KOPT-K1 (cell line): ENCODE measurements around the gene ABCC1.
"Not testable (repeated sequence)": the region's sequence is repeated elsewhere in the genome, so short reads cannot be mapped to it uniquely, and the experiment has no call there.

ENCODE experiments used
- H3K27ac ChIP-seq: fragments of 200-600 bp; sonication (generic); 2 replicates; pipeline ENCODE4 v1.5.1; 2016; ENCODE audit warnings: antibody characterized with exemption, mild to moderate bottlenecking, low read depth, low read length; ENCODE audit not compliant: poor library complexity, severe bottlenecking
- H3K36me3 ChIP-seq: fragments of 200-600 bp; sonication (generic); 2 replicates; pipeline ENCODE4 v1.5.1; 2017; ENCODE audit warnings: antibody characterized with exemption, mild to moderate bottlenecking, low read length, moderate library complexity; ENCODE audit not compliant: insufficient read depth
- H3K9me3 ChIP-seq: fragments of 200-600 bp; sonication (generic); 2 replicates; pipeline ENCODE4 v1.5.1; 2017; ENCODE audit warnings: antibody characterized with exemption, low read length, mild to moderate bottlenecking; ENCODE audit not compliant: insufficient read depth, poor library complexity, severe bottlenecking

ABCC1 gene

DNA sequence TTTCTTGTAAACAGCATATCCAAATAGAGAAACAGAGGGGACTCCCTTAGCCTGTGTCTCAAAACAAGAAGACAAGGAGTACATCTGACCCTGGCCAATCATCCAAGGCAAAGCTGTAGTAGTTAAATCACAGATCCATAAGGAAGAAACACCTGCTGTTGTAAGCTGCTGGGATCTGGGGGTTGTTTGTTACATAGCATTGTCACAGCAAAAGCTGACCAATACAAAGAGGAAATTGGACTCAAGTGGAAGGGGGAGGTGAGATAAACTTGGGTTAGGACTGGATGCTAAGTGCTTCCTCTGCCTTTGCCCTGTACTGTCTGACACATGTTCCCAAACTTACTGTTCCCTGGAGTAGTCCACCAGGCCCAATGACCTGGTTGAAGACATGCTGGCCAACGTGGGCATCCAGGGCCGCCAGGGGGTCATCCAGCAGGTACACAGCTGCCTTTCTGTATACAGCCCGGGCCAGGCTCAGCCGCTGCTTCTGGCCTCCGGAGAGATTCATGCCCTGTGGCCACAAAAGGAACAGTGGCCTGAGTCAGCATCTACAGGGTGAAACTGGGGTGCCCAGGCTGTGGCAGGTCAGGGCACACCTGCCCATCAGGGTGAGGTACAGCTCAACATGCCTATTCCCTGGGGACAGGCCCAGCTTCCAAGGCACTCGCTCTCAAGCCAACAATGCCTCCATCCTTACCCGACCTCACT is 229.2 kb downstream of the ABCC1 start:
- Histone ChIP-seq H3K27ac (no peak overlapping the region), H3K36me3 (no peaks in the 10 kb centered on the region), H3K9me3 (peaks cover 5% of the 10 kb centered on the region)

DNA sequence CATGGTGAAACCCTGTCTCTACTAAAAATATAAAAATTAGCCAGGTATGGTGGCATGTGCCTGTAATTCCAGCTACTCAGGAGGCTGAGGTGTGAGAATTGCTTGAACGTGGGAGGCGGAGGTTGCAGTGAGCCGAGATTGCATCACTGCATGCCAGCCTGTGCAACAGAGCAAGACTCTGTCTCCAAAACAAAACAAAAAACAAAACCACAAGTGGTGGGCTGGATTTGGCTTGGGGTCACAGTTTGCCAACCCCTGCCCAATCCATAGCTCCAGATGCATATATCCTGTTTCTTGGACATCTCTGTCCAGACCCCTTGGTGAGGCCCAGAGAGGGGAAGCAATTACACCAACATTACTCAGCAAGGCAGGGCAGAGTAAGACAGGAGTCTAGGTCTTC is 232.3 kb downstream of the ABCC1 start:
- not testable (repeated sequence) for H3K27ac ChIP-seq, H3K9me3 ChIP-seq, H3K36me3 ChIP-seq

DNA sequence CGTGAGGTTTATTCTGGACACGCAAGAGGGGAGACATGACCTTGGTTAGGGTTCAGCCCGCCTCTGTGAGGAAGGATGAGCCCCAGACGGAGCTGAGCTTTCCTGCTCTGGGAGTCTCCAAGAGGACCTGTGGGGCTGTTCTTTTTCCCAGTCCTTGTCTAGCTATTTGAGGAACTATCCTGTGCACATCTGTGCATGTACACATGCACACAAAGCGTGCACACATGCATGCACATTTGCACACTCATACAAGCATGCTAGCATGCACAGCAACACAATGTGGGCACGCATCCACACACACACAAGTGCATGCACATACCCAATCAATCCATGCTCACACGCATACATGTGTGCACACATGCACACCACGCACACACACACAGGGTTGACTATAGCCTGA is 233.5 kb downstream of the ABCC1 start:
- H3K9me3 ChIP-seq = no peaks in the 10 kb centered on the region
- H3K36me3 ChIP-seq = no peaks in the 10 kb centered on the region
- H3K27ac ChIP-seq = no peak overlapping the region

GRCh38 chr16:16183562-16183961 is 234.1 kb downstream of the ABCC1 start:
- Histone ChIP-seq H3K36me3 (no peaks in the 10 kb centered on the region), H3K9me3 (no peaks in the 10 kb centered on the region), H3K27ac (no peak overlapping the region)

DNA sequence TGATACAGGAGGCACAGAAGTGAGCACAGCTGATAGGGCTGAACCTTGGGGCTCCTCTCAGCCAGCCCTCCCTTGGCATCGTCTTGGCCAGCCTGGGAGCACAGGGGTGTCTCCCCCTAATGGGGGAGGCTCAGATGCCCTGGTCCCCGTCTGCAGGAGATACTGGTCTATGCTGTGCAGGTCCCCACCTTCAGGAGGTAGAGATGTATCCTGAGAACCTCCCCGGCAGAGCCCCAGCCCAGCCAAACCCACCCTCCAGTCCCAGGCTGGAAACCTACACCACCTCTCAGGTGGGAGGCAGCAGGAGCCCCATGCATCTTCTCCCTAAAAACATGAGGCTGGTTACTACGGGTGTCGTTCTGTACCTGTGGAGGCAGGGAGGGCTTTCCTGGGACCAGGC is 235.2 kb downstream of the ABCC1 start:
- Histone ChIP-seq H3K9me3 (no peaks in the 10 kb centered on the region), H3K36me3 (no peaks in the 10 kb centered on the region), H3K27ac (no peak overlapping the region)

DNA sequence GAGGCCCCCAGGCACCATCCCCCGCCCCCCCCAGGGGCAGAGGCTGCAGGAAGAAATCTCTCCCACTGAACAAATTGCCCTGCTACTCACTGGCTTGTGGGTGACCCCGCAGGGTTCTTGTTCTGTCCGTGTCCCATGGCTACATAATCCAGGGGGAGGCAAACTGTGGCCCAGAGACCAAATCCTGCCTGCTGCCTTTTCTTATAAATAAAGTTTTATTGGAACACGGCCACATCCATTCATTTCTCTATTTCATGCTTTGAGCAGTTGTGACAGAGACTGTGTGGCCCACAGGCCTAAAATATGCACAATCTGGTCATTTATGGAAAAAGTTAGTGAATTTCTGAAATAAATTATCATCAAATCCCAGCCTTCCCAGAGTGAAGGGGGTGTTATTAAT is 235.7 kb downstream of the ABCC1 start:
- Histone ChIP-seq H3K9me3 (no peaks in the 10 kb centered on the region), H3K36me3 (no peaks in the 10 kb centered on the region), H3K27ac (no peak overlapping the region)

DNA sequence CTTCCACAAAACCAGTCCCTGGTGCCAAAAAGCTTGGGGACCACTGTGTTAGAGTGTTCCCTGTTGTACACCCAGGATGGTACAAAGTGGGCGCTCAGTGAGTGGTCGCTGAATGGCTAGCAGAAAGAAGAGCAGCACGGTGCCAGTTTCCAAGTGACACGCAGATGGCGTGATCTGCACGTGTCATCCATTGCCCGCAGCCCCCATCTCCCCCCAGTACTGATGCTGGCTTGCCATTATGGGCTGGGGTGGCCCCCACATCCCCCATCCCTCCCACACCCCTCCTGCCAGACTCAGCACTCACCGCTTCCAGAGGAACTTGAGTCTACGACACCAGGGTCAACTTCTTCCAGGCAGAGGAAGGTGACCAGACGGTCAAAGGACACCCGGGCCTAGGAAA is 237.4 kb downstream of the ABCC1 start:
- Histone ChIP-seq H3K36me3 (no peaks in the 10 kb centered on the region), H3K27ac (no peak overlapping the region), H3K9me3 (no peaks in the 10 kb centered on the region)

- Histone ChIP-seq H3K9me3 (no peaks in the 10 kb centered on the region), H3K36me3 (no peaks in the 10 kb centered on the region), H3K27ac (no peak overlapping the region)
These were observed 239.4 kb downstream of the ABCC1 start for GRCh38 chr16:16188827-16189226.

GRCh38 chr16:16189842-16190241 is 240.4 kb downstream of the ABCC1 start:
- no peaks in the 10 kb centered on the region for H3K9me3 ChIP-seq
- no peak overlapping the region for H3K27ac ChIP-seq
- no peaks in the 10 kb centered on the region for H3K36me3 ChIP-seq

DNA sequence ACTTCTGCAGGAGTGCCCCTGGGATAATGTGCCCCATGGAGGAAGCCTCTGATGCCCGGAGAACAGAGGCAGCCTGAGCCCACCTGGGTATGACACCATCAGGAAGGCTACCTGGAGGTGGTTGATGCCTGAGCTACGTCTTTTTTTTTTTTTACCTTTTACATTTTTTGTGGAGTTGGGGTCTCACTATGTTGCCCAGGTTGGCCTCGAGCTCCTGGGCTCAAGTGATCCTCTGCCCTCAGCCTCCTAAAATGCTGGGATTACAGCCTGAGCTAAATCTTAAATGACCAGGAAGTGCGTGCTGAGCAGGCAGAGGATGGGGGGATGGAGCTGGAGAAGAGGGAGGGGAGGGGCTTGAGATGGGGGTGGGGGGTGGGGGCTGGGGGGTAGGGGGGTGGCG is 241.1 kb downstream of the ABCC1 start:
- Histone ChIP-seq H3K36me3 (no peaks in the 10 kb centered on the region), H3K27ac (no peak overlapping the region), H3K9me3 (no peaks in the 10 kb centered on the region)

DNA sequence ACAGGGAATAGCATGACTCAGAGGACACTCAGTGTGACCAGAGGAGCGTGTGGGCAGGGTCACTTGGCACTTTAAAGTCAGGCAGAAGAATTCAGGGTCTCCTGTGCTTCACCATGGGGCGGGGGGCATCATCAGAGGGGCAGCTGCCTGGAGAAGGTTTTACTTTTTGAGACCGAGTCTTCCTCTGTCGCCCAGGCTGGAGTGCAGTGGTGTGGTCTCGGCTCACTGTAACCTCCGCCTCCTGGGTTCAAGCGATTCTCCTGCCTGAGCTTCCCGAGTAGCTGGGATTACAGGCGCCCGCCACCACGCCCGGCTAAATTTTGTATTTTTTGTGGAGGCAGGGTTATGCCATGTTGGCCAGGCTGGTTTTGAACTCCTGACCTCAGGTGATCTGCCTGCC is 241.6 kb downstream of the ABCC1 start:
- not testable (repeated sequence) for H3K9me3 ChIP-seq, H3K36me3 ChIP-seq, H3K27ac ChIP-seq

DNA sequence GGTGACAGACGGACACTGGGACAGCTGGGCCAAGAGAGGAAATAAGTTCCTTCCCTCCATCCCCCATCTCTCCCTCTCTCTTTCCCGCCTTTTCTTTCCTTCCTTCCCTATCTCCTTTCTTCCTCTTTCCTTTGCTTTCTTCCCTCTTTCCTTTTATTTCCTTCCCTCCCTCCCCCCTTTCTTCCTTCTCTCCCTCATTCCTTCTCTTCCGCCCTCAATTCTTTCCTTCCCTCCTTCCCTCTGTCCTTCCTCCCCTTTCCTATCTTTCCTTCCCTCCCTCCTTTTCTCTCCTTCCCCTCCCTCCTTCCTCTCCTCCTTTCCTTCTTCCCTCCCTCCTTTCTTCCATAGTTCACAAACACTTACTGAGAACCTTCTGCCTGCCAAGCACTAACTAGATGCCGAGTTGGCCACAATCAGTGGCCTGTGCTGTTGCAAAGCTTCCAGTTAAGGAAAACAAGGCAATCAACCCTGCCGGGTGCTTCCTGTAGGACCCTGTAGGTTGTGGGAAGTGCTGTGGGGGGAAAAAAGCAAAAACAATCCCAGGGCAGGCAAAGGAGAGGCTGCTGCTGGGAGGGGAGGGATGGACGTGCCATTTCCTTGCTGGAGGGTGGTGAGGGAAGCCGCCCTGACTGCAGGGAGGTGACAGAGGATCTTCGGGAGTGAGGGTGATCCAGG is 242.2 kb downstream of the ABCC1 start:
- no peaks in the 10 kb centered on the region for H3K9me3 ChIP-seq

More for the DNA sequence above, 242.2 kb downstream of the ABCC1 start:
- no peak overlapping the region for H3K27ac ChIP-seq
- H3K36me3 ChIP-seq = no peaks in the 10 kb centered on the region
